OCI-LY3 (cell line): Measurements from ENCODE around the gene PRR7.

ENCODE experiments used
- EZH2phosphoT487 ChIP-seq: fragments of 200-600 bp; shearing (Covaris generic); IDR thresholded peaks from 2 replicates; pipeline ENCODE4 v1.6.1; 2018; ENCODE audit warnings: antibody characterized with exemption, mixed run types, low read depth
- TF ChIP-seq, protein P1 (sequence below): fragments of 200-600, 300-600 bp; sonication (generic); IDR thresholded peaks from 2 replicates; pipeline ENCODE4 v1.5.1; 2014; ENCODE audit warnings: antibody characterized with exemption, low read length, low read depth

DNA sequence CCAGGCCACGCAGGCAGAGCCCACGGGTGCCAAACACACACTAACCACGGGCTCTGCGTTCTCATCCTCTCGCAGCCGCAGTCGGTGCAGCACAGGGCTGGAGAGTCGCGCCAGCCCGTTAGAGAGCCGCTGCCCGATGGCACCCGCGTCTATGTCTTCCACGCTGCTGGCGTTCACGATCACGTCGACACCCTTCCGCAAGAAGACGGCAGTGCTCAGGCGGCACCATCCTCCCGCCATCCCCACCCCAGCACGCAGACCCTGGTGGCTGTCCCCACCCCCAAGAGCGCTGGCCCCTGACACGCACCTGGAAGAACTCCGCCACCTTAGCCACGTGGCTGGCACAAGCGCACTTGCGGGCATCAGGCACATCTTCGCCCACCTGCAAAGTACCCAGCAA is 20.8 kb downstream of the PRR7 start:
- TF ChIP-seq, protein P1, sequence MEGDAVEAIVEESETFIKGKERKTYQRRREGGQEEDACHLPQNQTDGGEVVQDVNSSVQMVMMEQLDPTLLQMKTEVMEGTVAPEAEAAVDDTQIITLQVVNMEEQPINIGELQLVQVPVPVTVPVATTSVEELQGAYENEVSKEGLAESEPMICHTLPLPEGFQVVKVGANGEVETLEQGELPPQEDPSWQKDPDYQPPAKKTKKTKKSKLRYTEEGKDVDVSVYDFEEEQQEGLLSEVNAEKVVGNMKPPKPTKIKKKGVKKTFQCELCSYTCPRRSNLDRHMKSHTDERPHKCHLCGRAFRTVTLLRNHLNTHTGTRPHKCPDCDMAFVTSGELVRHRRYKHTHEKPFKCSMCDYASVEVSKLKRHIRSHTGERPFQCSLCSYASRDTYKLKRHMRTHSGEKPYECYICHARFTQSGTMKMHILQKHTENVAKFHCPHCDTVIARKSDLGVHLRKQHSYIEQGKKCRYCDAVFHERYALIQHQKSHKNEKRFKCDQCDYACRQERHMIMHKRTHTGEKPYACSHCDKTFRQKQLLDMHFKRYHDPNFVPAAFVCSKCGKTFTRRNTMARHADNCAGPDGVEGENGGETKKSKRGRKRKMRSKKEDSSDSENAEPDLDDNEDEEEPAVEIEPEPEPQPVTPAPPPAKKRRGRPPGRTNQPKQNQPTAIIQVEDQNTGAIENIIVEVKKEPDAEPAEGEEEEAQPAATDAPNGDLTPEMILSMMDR = no peak
- no peak for TF ChIP-seq EZH2phosphoT487
